GM13977 (cell line): ENCODE data around the gene C3orf20.

Experiments used
- DNase-seq: peaks from one replicate; pipeline ENCODE4 v3.0.0; 2012; ENCODE audit warnings: low spot score
- in situ Hi-C: fragments of 300-500 bp; cut with MboI; formaldehyde crosslinking; loops from one replicate; pipeline ENCODE4 v1.12.0; 2022; ENCODE audit warnings: low sequenced_read_pairs, low pct_unique_long_range_greater_than_20kb, mixed read lengths, inconsistent platforms; ENCODE audit not compliant: unreplicated experiment
- TF ChIP-seq, protein P1 (sequence below): IDR thresholded peaks from 2 replicates; pipeline ENCODE4 v1.5.1; 2012; ENCODE audit warnings: mild to moderate bottlenecking, control low read depth; ENCODE audit not compliant: insufficient read depth; ENCODE audit errors: extremely low read depth, missing control alignments

C3orf20 gene

GRCh38 chr3:14658978-14659377 lies 16.0 kb upstream of the C3orf20 start:
- DNase-seq, result no peak
- in situ Hi-C loops, result loop anchor here (25.0 kb wide), 1 partner anchor 253 kb away; no protein-coding TSS in a partner anchor
- TF ChIP-seq, protein P1, sequence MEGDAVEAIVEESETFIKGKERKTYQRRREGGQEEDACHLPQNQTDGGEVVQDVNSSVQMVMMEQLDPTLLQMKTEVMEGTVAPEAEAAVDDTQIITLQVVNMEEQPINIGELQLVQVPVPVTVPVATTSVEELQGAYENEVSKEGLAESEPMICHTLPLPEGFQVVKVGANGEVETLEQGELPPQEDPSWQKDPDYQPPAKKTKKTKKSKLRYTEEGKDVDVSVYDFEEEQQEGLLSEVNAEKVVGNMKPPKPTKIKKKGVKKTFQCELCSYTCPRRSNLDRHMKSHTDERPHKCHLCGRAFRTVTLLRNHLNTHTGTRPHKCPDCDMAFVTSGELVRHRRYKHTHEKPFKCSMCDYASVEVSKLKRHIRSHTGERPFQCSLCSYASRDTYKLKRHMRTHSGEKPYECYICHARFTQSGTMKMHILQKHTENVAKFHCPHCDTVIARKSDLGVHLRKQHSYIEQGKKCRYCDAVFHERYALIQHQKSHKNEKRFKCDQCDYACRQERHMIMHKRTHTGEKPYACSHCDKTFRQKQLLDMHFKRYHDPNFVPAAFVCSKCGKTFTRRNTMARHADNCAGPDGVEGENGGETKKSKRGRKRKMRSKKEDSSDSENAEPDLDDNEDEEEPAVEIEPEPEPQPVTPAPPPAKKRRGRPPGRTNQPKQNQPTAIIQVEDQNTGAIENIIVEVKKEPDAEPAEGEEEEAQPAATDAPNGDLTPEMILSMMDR, result no peak

DNA sequence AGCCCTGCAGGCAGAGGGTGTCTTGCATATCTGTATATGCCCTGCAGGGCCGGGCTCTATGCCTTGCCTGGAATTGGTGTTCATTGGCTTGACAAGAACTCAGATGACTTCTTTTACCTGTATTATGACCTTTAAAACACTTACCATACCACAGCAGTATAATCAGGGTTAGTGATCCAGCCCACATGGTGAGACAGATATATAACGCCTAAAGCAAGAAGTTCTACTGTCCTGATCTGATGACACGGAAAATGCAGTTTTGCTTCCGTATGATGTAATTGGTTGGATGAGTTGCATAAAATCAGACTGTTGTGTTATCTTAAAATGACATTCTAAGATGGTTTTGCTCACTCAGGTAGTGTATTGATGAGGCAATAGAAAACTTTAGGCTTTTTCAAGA lies 14.0 kb upstream of the C3orf20 start:
- TF ChIP-seq, protein P1, result no peak
- no peak for DNase-seq
- in situ Hi-C loops, result loop anchor here (25.0 kb wide), 1 partner anchor 251 kb away; no protein-coding TSS in a partner anchor

DNA sequence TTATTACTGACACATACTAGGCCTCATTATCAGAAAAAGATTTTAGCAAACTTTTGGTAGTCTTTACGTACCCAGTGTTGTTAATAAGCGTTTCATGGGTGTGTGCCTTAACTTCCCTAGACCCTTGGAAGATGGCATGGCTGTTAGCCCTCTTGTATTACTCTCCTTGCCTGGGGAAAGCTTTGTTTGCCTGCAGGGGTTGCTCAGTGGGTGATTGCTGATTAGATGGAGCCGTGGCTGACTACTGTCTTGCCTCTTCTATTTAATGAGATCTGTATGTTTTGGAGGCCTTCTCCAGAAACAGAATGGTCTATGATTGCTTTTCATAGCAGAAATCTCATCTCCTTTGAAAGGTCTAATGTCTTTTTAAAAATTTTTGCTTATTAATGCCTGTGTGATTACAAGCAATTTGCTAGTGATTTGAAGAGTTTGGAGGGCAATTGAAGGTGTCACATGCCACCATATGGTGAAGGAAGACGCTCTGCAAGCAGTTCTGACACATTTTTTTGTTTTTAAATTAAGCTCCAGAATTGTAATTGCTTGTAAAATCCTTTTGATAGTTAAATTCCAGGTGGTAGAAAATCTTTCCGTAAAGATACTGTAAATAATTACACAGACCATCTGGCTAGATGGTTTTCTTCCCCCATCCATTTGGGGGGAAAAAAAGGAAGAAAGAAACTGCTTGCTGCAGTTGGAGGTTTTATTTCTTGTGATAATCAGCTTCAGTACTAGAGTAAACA lies 11.4 kb upstream of the C3orf20 start:
- in situ Hi-C loops, result loop anchor here (25.0 kb wide), 1 partner anchor 249 kb away; no protein-coding TSS in a partner anchor
- no peak for DNase-seq
- TF ChIP-seq, protein P1, result no peak

DNA sequence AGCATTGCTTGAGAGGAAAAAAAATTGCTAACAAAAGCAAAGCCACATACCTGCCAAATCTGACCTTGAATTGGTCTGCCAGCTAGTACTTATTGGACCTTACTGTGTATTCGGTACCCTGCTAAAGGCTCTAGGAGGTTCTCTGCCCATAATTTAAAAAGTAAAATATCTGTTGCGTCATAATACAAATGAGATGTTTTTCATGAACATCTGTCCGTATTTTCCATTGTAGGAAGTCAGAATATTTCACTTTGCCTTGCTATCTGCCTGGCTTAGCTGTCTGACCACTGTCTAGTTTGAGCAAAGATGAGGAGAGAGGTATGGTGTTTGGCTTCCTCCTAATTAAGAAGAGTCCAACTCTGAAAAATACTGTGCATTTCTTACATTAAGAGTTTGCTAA lies 10.8 kb upstream of the C3orf20 start:
- DNase-seq, result no peak
- TF ChIP-seq, protein P1, result no peak
- in situ Hi-C loops, result loop anchor here (25.0 kb wide), 1 partner anchor 248 kb away; no protein-coding TSS in a partner anchor

GRCh38 chr3:14672588-14672987 lies 2.4 kb upstream of the C3orf20 start:
- TF ChIP-seq, protein P1, result no peak
- in situ Hi-C loops, result loop anchor here (10.0 to 25.0 kb wide), 2 partner anchors 112 to 240 kb away; no protein-coding TSS in a partner anchor

DNA sequence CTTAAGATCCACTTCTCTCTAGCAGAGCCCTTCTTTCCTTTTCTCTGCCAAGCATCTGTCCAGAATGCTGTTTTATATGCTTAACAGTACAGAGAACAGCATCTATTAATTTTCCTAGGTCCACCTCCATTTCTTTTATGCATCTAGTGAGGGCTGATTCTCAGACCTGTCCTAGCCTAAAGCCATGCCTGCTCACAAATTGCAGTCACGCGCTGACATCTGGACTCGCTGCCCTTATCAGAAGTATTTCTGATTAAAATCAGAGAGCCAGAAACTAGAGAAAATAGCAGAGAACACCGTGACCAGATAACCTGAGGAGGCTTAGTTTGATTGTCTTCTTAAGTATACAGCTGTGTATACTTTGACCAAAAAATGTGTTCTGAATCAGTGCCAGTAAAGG lies 1.9 kb downstream of the C3orf20 start:
- TF ChIP-seq, protein P1, result no peak
- DNase-seq, result no peak
- in situ Hi-C loops, result loop anchor here (10.0 kb wide), 1 partner anchor 108 kb away; no protein-coding TSS in a partner anchor

More at GRCh38 chr3:14672588-14672987, 2.4 kb upstream of the C3orf20 start:
- no peak for DNase-seq
